DND-41 (cell line): Measurements from ENCODE around the gene MTG1.

Experiments
- ATAC-seq: fragments of 200-7000 bp; cut with Tn5 transposase; 3 replicates; pipeline ENCODE4 v1.9.1; 2021; ENCODE audit warnings: low read depth; ENCODE audit not compliant: insufficient read depth
- DNase-seq: peaks from one replicate; pipeline ENCODE4 v3.0.0-alpha.2; 2020
- H2AFZ ChIP-seq: 2 replicates; pipeline ENCODE4 v1.6.0; 2012; ENCODE audit warnings: low read depth, low read length
- H3K27ac ChIP-seq: 2 replicates; pipeline ENCODE4 v1.5.1; 2012; ENCODE audit warnings: low read length, inconsistent platforms
- H3K27me3 ChIP-seq: fragments of 200-600 bp; sonication (generic); 2 replicates; pipeline ENCODE4 v1.6.0; 2012; ENCODE audit warnings: low read length, mild to moderate bottlenecking, inconsistent platforms; ENCODE audit not compliant: insufficient read depth, poor library complexity
- H3K36me3 ChIP-seq: 2 replicates; pipeline ENCODE4 v1.5.1; 2012; ENCODE audit warnings: low read length, inconsistent platforms; ENCODE audit not compliant: insufficient read depth
- H3K4me1 ChIP-seq: 2 replicates; pipeline ENCODE4 v1.5.1; 2012; ENCODE audit warnings: mild to moderate bottlenecking, low read length; ENCODE audit not compliant: insufficient read depth
- H3K4me2 ChIP-seq: 2 replicates; pipeline ENCODE4 v1.6.0; 2012; ENCODE audit warnings: mild to moderate bottlenecking, moderate library complexity, low read length, inconsistent platforms; ENCODE audit not compliant: insufficient read depth
- H3K4me3 ChIP-seq, 2 experiments: fragments of 200-600 bp in 1 of 2; shearing (Covaris generic) in 1 of 2; 2 replicates each; pipeline ENCODE4 v1.5.1; 2012 to 2016; ENCODE audit warnings: inconsistent platforms in 2 of 2, low read length in 2 of 2, mild to moderate bottlenecking in 2 of 2, low read depth in 1 of 2, moderate library complexity in 1 of 2
- H3K79me2 ChIP-seq: 2 replicates; pipeline ENCODE4 v1.6.0; 2012; ENCODE audit warnings: low read length, inconsistent platforms; ENCODE audit not compliant: insufficient read depth
- H3K9ac ChIP-seq: 2 replicates; pipeline ENCODE4 v1.6.0; 2012; ENCODE audit warnings: low read depth, mild to moderate bottlenecking, inconsistent platforms, low read length, moderate library complexity
- H3K9me3 ChIP-seq: 2 replicates; pipeline ENCODE4 v1.5.1; 2012; ENCODE audit warnings: low read length, moderate library complexity, mild to moderate bottlenecking, inconsistent platforms; ENCODE audit not compliant: insufficient read depth, severe bottlenecking
- H4K20me1 ChIP-seq: 2 replicates; pipeline ENCODE4 v1.6.0; 2012; ENCODE audit warnings: low read length; ENCODE audit not compliant: insufficient read depth
- EZH2 ChIP-seq: IDR thresholded peaks from 3 replicates; pipeline ENCODE4 v1.6.1; 2012; ENCODE audit warnings: borderline replicate concordance, low read depth, mild to moderate bottlenecking, moderate library complexity, low read length, inconsistent platforms; ENCODE audit not compliant: severe bottlenecking
- TF ChIP-seq, protein P1 (sequence below): IDR thresholded peaks from 2 replicates; pipeline ENCODE4 v1.5.1; 2012; ENCODE audit warnings: borderline replicate concordance, low read length, moderate library complexity, mild to moderate bottlenecking; ENCODE audit not compliant: poor library complexity, severe bottlenecking; ENCODE audit errors: extremely low read depth

MTG1 gene

DNA sequence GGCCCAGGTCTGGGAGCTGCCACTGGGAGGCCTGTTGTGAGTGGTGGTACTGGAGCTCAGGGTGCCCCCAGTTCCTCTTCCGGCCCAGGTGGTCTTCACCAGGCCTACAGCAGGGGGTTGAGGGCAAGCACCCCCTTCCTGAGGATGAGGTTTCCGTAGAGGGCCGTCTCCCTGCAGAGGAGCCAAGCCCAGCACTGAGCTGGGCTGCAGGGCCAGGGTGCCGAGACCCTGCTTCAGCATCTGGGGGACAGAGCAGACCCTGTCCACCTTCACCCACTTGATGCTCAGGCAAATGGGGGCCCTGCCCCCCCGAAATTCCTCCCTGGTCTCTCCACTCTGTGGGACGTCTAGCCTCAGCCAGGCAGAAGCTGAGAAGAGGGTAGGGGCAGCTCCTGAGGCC lies 38.7 kb upstream of the MTG1 start:
- Histone ChIP-seq H3K36me3 (no peaks in the 10 kb centered on the region), H3K9ac (no peak overlapping the region), H3K4me1 (peaks cover 11% of the 10 kb centered on the region), H4K20me1 (0 out of 2 replicates have a peak, but pooled peaks cover 5% of the 10 kb centered on the region), H2AFZ (no peak overlapping the region), H3K27me3 (no peaks in the 10 kb centered on the region), H3K4me3 (no peak overlapping the region), H3K27ac (no peak overlapping the region), H3K79me2 (no peaks in the 10 kb centered on the region), H3K4me2 (no peak overlapping the region), H3K9me3 (no peaks in the 10 kb centered on the region)
- no peak for ATAC-seq
- DNase-seq, result no peak
- no peak for TF ChIP-seq EZH2
- TF ChIP-seq, protein P1, sequence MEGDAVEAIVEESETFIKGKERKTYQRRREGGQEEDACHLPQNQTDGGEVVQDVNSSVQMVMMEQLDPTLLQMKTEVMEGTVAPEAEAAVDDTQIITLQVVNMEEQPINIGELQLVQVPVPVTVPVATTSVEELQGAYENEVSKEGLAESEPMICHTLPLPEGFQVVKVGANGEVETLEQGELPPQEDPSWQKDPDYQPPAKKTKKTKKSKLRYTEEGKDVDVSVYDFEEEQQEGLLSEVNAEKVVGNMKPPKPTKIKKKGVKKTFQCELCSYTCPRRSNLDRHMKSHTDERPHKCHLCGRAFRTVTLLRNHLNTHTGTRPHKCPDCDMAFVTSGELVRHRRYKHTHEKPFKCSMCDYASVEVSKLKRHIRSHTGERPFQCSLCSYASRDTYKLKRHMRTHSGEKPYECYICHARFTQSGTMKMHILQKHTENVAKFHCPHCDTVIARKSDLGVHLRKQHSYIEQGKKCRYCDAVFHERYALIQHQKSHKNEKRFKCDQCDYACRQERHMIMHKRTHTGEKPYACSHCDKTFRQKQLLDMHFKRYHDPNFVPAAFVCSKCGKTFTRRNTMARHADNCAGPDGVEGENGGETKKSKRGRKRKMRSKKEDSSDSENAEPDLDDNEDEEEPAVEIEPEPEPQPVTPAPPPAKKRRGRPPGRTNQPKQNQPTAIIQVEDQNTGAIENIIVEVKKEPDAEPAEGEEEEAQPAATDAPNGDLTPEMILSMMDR, result no peak

DNA sequence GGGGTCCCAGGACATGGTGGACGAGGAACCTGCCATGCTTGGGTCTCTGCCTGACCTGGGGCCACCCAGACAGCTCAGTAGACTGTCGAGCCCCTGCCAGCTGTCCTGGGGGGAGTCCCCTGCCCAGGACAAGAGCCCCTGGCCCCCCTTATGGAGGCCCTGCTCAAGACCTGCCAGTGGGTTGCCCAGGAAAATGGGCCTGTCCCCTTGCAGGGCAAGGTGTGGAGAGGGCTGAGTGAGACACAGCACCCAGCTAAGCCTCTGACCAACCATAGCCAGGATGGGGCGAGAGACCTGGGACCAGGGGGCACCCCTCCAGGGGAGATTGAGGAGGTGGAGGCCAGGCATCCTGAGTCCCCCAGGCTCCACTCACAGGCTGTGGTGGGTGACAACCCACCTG lies 38.0 kb upstream of the MTG1 start:
- Histone ChIP-seq H3K27ac (no peak overlapping the region), H3K36me3 (no peaks in the 10 kb centered on the region), H3K4me2 (no peak overlapping the region), H3K27me3 (no peaks in the 10 kb centered on the region), H3K79me2 (no peaks in the 10 kb centered on the region), H3K4me1 (peaks cover 11% of the 10 kb centered on the region), H3K9ac (no peak overlapping the region), H4K20me1 (0 out of 2 replicates have a peak, but pooled peaks cover 5% of the 10 kb centered on the region), H3K9me3 (no peaks in the 10 kb centered on the region), H2AFZ (no peak overlapping the region), H3K4me3 (no peak overlapping the region)
- ATAC-seq, result no peak
- TF ChIP-seq, protein P1, result no peak
- TF ChIP-seq EZH2, result no peak
- no peak for DNase-seq

DNA sequence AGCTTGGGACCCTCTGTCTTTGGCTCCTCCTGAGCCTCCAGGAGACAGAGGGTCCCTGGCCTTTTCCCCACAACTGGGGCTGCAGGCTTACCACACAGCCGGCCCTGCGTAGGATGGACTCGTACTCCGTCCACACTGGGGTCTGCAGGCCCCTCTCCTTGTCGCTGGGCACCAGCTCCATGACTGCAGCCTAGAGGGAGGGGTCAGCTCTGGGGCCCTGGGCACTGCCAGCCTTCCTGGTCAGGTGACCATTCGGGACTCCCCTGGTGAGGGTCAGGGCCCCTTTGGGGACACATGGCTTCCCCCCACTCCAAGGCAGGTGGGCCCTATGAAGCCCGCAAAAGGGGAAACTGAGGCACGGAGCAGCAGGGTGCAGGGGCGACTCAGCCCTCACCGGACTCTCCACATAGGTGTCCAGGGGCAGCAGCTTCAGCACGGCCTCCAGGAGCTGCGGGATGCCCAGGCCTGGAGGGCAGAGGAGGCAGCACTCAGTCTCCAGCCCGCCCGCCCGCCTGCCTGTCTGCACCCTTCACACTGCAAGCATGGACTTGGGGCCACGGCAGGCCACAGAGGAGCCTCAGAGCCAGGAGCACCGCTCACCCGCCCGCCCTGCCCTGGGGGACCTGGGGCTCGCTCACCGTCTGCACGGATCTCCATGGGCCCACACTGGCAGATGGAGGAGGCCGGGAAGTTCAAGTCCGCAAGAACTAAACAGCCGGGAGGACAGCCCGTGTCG lies 37.2 kb upstream of the MTG1 start:
- H3K4me1 ChIP-seq, result peaks cover 11% of the 10 kb centered on the region
- H3K4me2 ChIP-seq, result peak overlapping the region; percentile 79
- no peak overlapping the region for H2AFZ ChIP-seq
- no peaks in the 10 kb centered on the region for H3K9me3 ChIP-seq
- no peak overlapping the region for H3K27ac ChIP-seq
- no peaks in the 10 kb centered on the region for H3K36me3 ChIP-seq
- no peak for ATAC-seq
- peak overlapping the region; percentile 60 for H3K9ac ChIP-seq
- DNase-seq, result no peak
- H4K20me1 ChIP-seq, result 0 out of 2 replicates have a peak, but pooled peaks cover 5% of the 10 kb centered on the region
- TF ChIP-seq EZH2, result no peak
- TF ChIP-seq, protein P1, result no peak
- H3K79me2 ChIP-seq, result no peaks in the 10 kb centered on the region
- H3K4me3 ChIP-seq, result peak overlapping the region; percentile 27 to 66; a peak in 3 of 4 replicates
- H3K27me3 ChIP-seq, result no peaks in the 10 kb centered on the region
